MCF 10A (cell line): Measurements from ENCODE around the gene ATP6V0E2. TPM values are rescaled to one million over a fixed set of nuclear protein-coding genes. Genes with fewer than 3 reads are reported as not detected.

Source experiments
- BruUV-seq: library from RNA; stranded (reverse); fragments of 400-500 nt; replicated peaks from 2 replicates; lab custom pipeline; 2021; lab: Mats Ljungman, UMichigan
- CTCF ChIA-PET: fragments of 300-600 bp; sonication (Branson Sonifier 250); formaldehyde crosslinking; extraction: SDS; loops from one replicate; lab custom pipeline; 2021; ENCODE audit warnings: antibody characterized with exemption, inconsistent platforms; lab: Yijun Ruan, JAX
- POLR2A ChIA-PET: fragments of 300-600, 350-650 bp; sonication (Branson Sonifier 250); formaldehyde crosslinking; extraction: SDS; loops from one replicate; lab custom pipeline; 2020; ENCODE audit warnings: antibody characterized with exemption, inconsistent platforms; lab: Yijun Ruan, JAX
- DNase-seq: peaks from one replicate; pipeline ENCODE4 v3.0.0-alpha.2; 2018; ENCODE audit not compliant: unreplicated experiment
- H3K27ac Mint-ChIP-seq: one replicate; pipeline ENCODE4 v1.8.0; 2022; ENCODE audit warnings: mild to moderate bottlenecking, low read depth, mixed read lengths; ENCODE audit not compliant: unreplicated experiment
- H3K27me3 Mint-ChIP-seq: one replicate; pipeline ENCODE4 v1.8.0; 2022; ENCODE audit warnings: mixed read lengths; ENCODE audit not compliant: insufficient read depth, unreplicated experiment
- H3K36me3 Mint-ChIP-seq: one replicate; pipeline ENCODE4 v1.8.0; 2022; ENCODE audit warnings: mild to moderate bottlenecking, moderate library complexity, mixed read lengths; ENCODE audit not compliant: insufficient read depth, unreplicated experiment
- H3K4me1 Mint-ChIP-seq: one replicate; pipeline ENCODE4 v1.8.0; 2022; ENCODE audit warnings: mixed read lengths; ENCODE audit not compliant: insufficient read depth, unreplicated experiment
- H3K4me3 Mint-ChIP-seq: one replicate; pipeline ENCODE4 v1.8.0; 2022; ENCODE audit warnings: mild to moderate bottlenecking, moderate library complexity, mixed read lengths; ENCODE audit not compliant: unreplicated experiment
- H3K9me3 Mint-ChIP-seq: one replicate; pipeline ENCODE4 v1.8.0; 2022; ENCODE audit warnings: mixed read lengths; ENCODE audit not compliant: unreplicated experiment
- CTCF ChIP-seq: fragments of 200-600 bp; IDR thresholded peaks from one replicate; pipeline ENCODE4 v1.8.0; 2022; ENCODE audit warnings: antibody characterized with exemption, mild to moderate bottlenecking; ENCODE audit not compliant: unreplicated experiment
- intact Hi-C: fragments of 100-400 bp; cut with micrococcal nuclease; formaldehyde crosslinking; loops from 2 replicates; pipeline ENCODE4 v1.14.1; 2022
- total RNA-seq: library from RNA; stranded (reverse); gene quantifications from 2 replicates; pipeline ENCODE4 v1.2.3, GENCODE V29; 2022

Gene ATP6V0E2
- total RNA-seq, 1 experiment from 2014 or later: 8.6 TPM

- intact Hi-C loops: no loop called here
- no peaks in the 10 kb centered on the region for H3K27me3 Mint-ChIP-seq
- peaks cover 33% of the 10 kb centered on the region for H3K36me3 Mint-ChIP-seq
- no TSS peak for BruUV-seq
- H3K9me3 Mint-ChIP-seq: no peaks in the 10 kb centered on the region
- no peak for DNase-seq
- POLR2A ChIA-PET: no interaction called here
- no peak overlapping the region for H3K4me3 Mint-ChIP-seq
- H3K27ac Mint-ChIP-seq: no peak overlapping the region
- TF ChIP-seq CTCF: no peak
- CTCF ChIA-PET: no interaction called here
- no peaks in the 10 kb centered on the region for H3K4me1 Mint-ChIP-seq
Measured at GRCh38 chr7:149863500-149863899, 10.3 kb upstream of the ATP6V0E2 start.

GRCh38 chr7:149864023-149864422 lies 9.7 kb upstream of the ATP6V0E2 start:
- intact Hi-C loops: no loop called here
- ChIA-PET POLR2A (no interaction called here), CTCF (no interaction called here)
- no TSS peak for BruUV-seq
- H3K36me3 Mint-ChIP-seq: peaks cover 29% of the 10 kb centered on the region
- no peak overlapping the region for H3K4me3 Mint-ChIP-seq
- H3K27ac Mint-ChIP-seq: no peak overlapping the region
- H3K9me3 Mint-ChIP-seq: no peaks in the 10 kb centered on the region
- H3K4me1 Mint-ChIP-seq: no peaks in the 10 kb centered on the region
- TF ChIP-seq CTCF: no peak
- no peak for DNase-seq
- H3K27me3 Mint-ChIP-seq: no peaks in the 10 kb centered on the region

GRCh38 chr7:149864751-149865150 lies 9.0 kb upstream of the ATP6V0E2 start:
- CTCF ChIA-PET: no interaction called here
- Mint-ChIP-seq H3K27ac (no peak overlapping the region), H3K36me3 (peaks cover 22% of the 10 kb centered on the region), H3K4me3 (no peak overlapping the region), H3K27me3 (no peaks in the 10 kb centered on the region), H3K4me1 (no peaks in the 10 kb centered on the region), H3K9me3 (no peaks in the 10 kb centered on the region)
- POLR2A ChIA-PET: no interaction called here
- no peak for DNase-seq
- TF ChIP-seq CTCF: no peak
- no TSS peak for BruUV-seq
- intact Hi-C loops: no loop called here

GRCh38 chr7:149865437-149865836 lies 8.3 kb upstream of the ATP6V0E2 start:
- TF ChIP-seq CTCF: no peak
- intact Hi-C loops: no loop called here
- Mint-ChIP-seq H3K27ac (no peak overlapping the region), H3K27me3 (no peaks in the 10 kb centered on the region), H3K4me3 (no peak overlapping the region), H3K4me1 (no peaks in the 10 kb centered on the region), H3K9me3 (no peaks in the 10 kb centered on the region), H3K36me3 (peaks cover 21% of the 10 kb centered on the region)
- CTCF ChIA-PET: interaction anchor here (0.7 kb wide), 1 partner anchor 59 kb away, joined by 3 read pairs; no protein-coding TSS in a partner anchor
- POLR2A ChIA-PET: no interaction called here
- DNase-seq: no peak
- BruUV-seq: no TSS peak
